ENCODE results near the gene FLT1.
A peak's percentile ranks its signal among the peaks of the same experiment; 100 is the strongest.

FLT1 gene

GRCh38 chr13:28494778-28495537 is at the start of gene FLT1:
FLT1 (minus strand) TSS chr13:28495128; CDS start chr13:28494843, 285 bp downstream.
- peak; percentile 74 for DNase-seq

GRCh38 chr13:28544026-28544425 is 49.1 kb upstream of the FLT1 start:
- DNase-seq, result no peak

- DNase-seq, result no peak
Measured at GRCh38 chr13:28542804-28543203, 47.9 kb upstream of the FLT1 start.

GRCh38 chr13:28541966-28542365 is 47.0 kb upstream of the FLT1 start:
- no peak for DNase-seq

- DNase-seq, result no peak
Measured at GRCh38 chr13:28540612-28541011, 45.7 kb upstream of the FLT1 start.

- DNase-seq, result no peak
Measured at GRCh38 chr13:28539625-28540286, 44.8 kb upstream of the FLT1 start.

- DNase-seq, result no peak
Measured at GRCh38 chr13:28538932-28539331, 44.0 kb upstream of the FLT1 start.

GRCh38 chr13:28537171-28537570 is 42.2 kb upstream of the FLT1 start:
- DNase-seq, result no peak

- no peak for DNase-seq
Measured at GRCh38 chr13:28536371-28536770, 41.4 kb upstream of the FLT1 start.

- no peak for DNase-seq
Measured at GRCh38 chr13:28535734-28536133, 40.8 kb upstream of the FLT1 start.

GRCh38 chr13:28534801-28535200 is 39.9 kb upstream of the FLT1 start:
- DNase-seq, result no peak

- DNase-seq, result no peak
Measured at GRCh38 chr13:28534210-28534609, 39.3 kb upstream of the FLT1 start.

GRCh38 chr13:28533441-28534166 is 38.7 kb upstream of the FLT1 start:
- no peak for DNase-seq

- no peak for DNase-seq
Measured at GRCh38 chr13:28533125-28533436, 38.2 kb upstream of the FLT1 start.

GRCh38 chr13:28532388-28533124 is 37.6 kb upstream of the FLT1 start:
- peak; percentile 65 for DNase-seq

GRCh38 chr13:28531845-28532387 is 37.0 kb upstream of the FLT1 start:
- no peak for DNase-seq

GRCh38 chr13:28531077-28531844 is 36.3 kb upstream of the FLT1 start:
- DNase-seq, result no peak

- no peak for DNase-seq
Measured at GRCh38 chr13:28530729-28531076, 35.8 kb upstream of the FLT1 start.

GRCh38 chr13:28529836-28530235 is 34.9 kb upstream of the FLT1 start:
- no peak for DNase-seq

GRCh38 chr13:28528848-28529247 is 33.9 kb upstream of the FLT1 start:
- no peak for DNase-seq

- no peak for DNase-seq
Measured at GRCh38 chr13:28528388-28528787, 33.5 kb upstream of the FLT1 start.

- DNase-seq, result no peak
Measured at GRCh38 chr13:28527629-28528028, 32.7 kb upstream of the FLT1 start.

Measured in activated CD8-positive, alpha-beta memory T cell treated with anti-CD3 and anti-CD28 coated beads, Interleukin-2, amount 50 U/mL, for 48 hours (primary cell).